GM23338 (cell line): ENCODE data around the gene ADCY7. TPM values are rescaled to one million over a fixed set of nuclear protein-coding genes. Genes with fewer than 3 reads are reported as not detected.

Experiments
- ATAC-seq: fragments of 200-7000 bp; cut with Tn5 transposase; 3 replicates; pipeline ENCODE4 v1.9.1; 2020
- DNase-seq: peaks from one replicate; pipeline ENCODE4 v3.0.0-alpha.2; 2015; ENCODE audit warnings: low spot score
- H2AFZ ChIP-seq: fragments of 200-600 bp; sonication (generic); 2 replicates; pipeline ENCODE4 v1.8.0; 2016; ENCODE audit warnings: antibody characterized with exemption, mild to moderate bottlenecking, moderate library complexity
- H3F3A ChIP-seq: fragments of 200-600 bp; sonication (generic); replicated peaks from 2 replicates; pipeline ENCODE4 v1.8.0; 2017; ENCODE audit warnings: antibody characterized with exemption, mixed run types, low read depth
- H3K27ac ChIP-seq: fragments of 200-600 bp; sonication (generic); 2 replicates; pipeline ENCODE4 v1.6.1; 2016; ENCODE audit warnings: low read depth
- H3K27me3 ChIP-seq: fragments of 200-600 bp; sonication (generic); 2 replicates; pipeline ENCODE4 v1.8.0; 2016; ENCODE audit warnings: mild to moderate bottlenecking, mixed run types, moderate library complexity; ENCODE audit not compliant: insufficient read depth
- H3K36me3 ChIP-seq: fragments of 200-600 bp; sonication (generic); 2 replicates; pipeline ENCODE4 v1.8.0; 2016; ENCODE audit warnings: mild to moderate bottlenecking; ENCODE audit not compliant: insufficient read depth
- H3K4me1 ChIP-seq: fragments of 200-600 bp; sonication (generic); 2 replicates; pipeline ENCODE4 v1.8.0; 2016; ENCODE audit warnings: mild to moderate bottlenecking, moderate library complexity; ENCODE audit not compliant: insufficient read depth
- H3K4me2 ChIP-seq: fragments of 200-600 bp; sonication (generic); 2 replicates; pipeline ENCODE4 v1.7.1; 2017; ENCODE audit warnings: mixed run types
- H3K4me3 ChIP-seq: fragments of 200-600 bp; sonication (generic); 2 replicates; pipeline ENCODE4 v1.6.1; 2016; ENCODE audit warnings: mixed run types
- H3K79me2 ChIP-seq: fragments of 200-600 bp; sonication (generic); replicated peaks from 2 replicates; pipeline ENCODE4 v1.8.0; 2017; ENCODE audit warnings: mild to moderate bottlenecking; ENCODE audit not compliant: insufficient read depth
- H3K9me2 ChIP-seq: fragments of 200-600 bp; sonication (generic); 2 replicates; pipeline ENCODE4 v1.8.0; 2017; ENCODE audit not compliant: insufficient read depth
- H4K20me1 ChIP-seq: fragments of 200-600 bp; sonication (generic); replicated peaks from 2 replicates; pipeline ENCODE4 v1.8.0; 2017; ENCODE audit warnings: mild to moderate bottlenecking; ENCODE audit not compliant: insufficient read depth
- H3K27ac Mint-ChIP-seq: 2 replicates; pipeline ENCODE4 v1.8.0; 2020; ENCODE audit warnings: inconsistent platforms, mild to moderate bottlenecking, moderate library complexity, mixed read lengths
- H3K27me3 Mint-ChIP-seq: 3 replicates; pipeline ENCODE4 v1.8.0; 2022; ENCODE audit warnings: low read depth, mild to moderate bottlenecking, moderate library complexity, mixed read lengths, inconsistent platforms; ENCODE audit not compliant: insufficient read depth, poor library complexity
- H3K36me3 Mint-ChIP-seq: 3 replicates; pipeline ENCODE4 v1.8.0; 2021; ENCODE audit warnings: low read depth, mild to moderate bottlenecking, inconsistent platforms, moderate library complexity, mixed read lengths
- H3K4me1 Mint-ChIP-seq: 3 replicates; pipeline ENCODE4 v1.8.0; 2020; ENCODE audit warnings: mild to moderate bottlenecking, inconsistent platforms, mixed read lengths
- H3K4me3 Mint-ChIP-seq: 3 replicates; pipeline ENCODE4 v1.8.0; 2021; ENCODE audit warnings: moderate library complexity, mild to moderate bottlenecking, inconsistent platforms, mixed read lengths
- H3K9me3 Mint-ChIP-seq: 3 replicates; pipeline ENCODE4 v1.8.0; 2020; ENCODE audit warnings: moderate library complexity, mild to moderate bottlenecking, inconsistent platforms, mixed read lengths
- CREB1 ChIP-seq: fragments of 250-450 bp; sonication (Bioruptor Pico); IDR thresholded peaks from 2 replicates; pipeline ENCODE4 v1.5.0; 2020; ENCODE audit warnings: low read depth, mild to moderate bottlenecking, moderate library complexity
- CTCF ChIP-seq, 2 experiments: fragments of 200-600 bp in 1 of 2; sonication (generic) in 1 of 2; conservative IDR thresholded peaks; 2 replicates each; pipeline versions ENCODE4 v1.5.1 to v1.6.1; 2016 to 2017; ENCODE audit warnings: antibody characterized with exemption in 2 of 2, low read depth in 2 of 2, mild to moderate bottlenecking in 2 of 2, moderate library complexity in 1 of 2
- ETS1 ChIP-seq: IDR thresholded peaks from 2 replicates; pipeline ENCODE4 v1.6.1; 2016; ENCODE audit warnings: antibody characterized with exemption
- EZH2 ChIP-seq: fragments of 200-600 bp; sonication (generic); IDR thresholded peaks from one replicate; pipeline ENCODE4 v1.8.0; 2017; ENCODE audit warnings: antibody characterized with exemption, mild to moderate bottlenecking, low read depth; ENCODE audit not compliant: unreplicated experiment
- EZH2phosphoT487 ChIP-seq: fragments of 200-600 bp; sonication (generic); IDR thresholded peaks from one replicate; pipeline ENCODE4 v1.8.1; 2018; ENCODE audit warnings: antibody characterized with exemption; ENCODE audit not compliant: unreplicated experiment
- JUNB ChIP-seq: IDR thresholded peaks from one replicate; pipeline ENCODE4 v1.6.1; 2016; ENCODE audit warnings: antibody characterized with exemption; ENCODE audit not compliant: unreplicated experiment
- NANOG ChIP-seq: IDR thresholded peaks from 2 replicates; pipeline ENCODE4 v1.6.1; 2016; ENCODE audit warnings: antibody characterized with exemption, borderline replicate concordance
- POLR2AphosphoS5 ChIP-seq: IDR thresholded peaks from 2 replicates; pipeline ENCODE4 v1.6.1; 2016; ENCODE audit warnings: antibody characterized with exemption, low read depth
- REST ChIP-seq: IDR thresholded peaks from one replicate; pipeline ENCODE4 v1.6.1; 2018; ENCODE audit warnings: antibody characterized with exemption; ENCODE audit not compliant: unreplicated experiment
- STAT1 ChIP-seq: IDR thresholded peaks from one replicate; pipeline ENCODE4 v1.6.1; 2016; ENCODE audit warnings: antibody characterized with exemption; ENCODE audit not compliant: unreplicated experiment
- ZNF114 ChIP-seq: fragments of 250-450 bp; sonication (Bioruptor Pico); IDR thresholded peaks from 2 replicates; pipeline ENCODE4 v1.5.0; 2020; ENCODE audit warnings: mild to moderate bottlenecking, moderate library complexity
- ZNF331 ChIP-seq: fragments of 250-450 bp; sonication (Bioruptor Pico); IDR thresholded peaks from 2 replicates; pipeline ENCODE4 v1.5.0; 2020; ENCODE audit warnings: low read depth, mild to moderate bottlenecking, moderate library complexity
- ZNF462 ChIP-seq: fragments of 250-450 bp; sonication (Bioruptor Pico); IDR thresholded peaks from 2 replicates; pipeline ENCODE4 v1.5.0; 2020; ENCODE audit warnings: mild to moderate bottlenecking, moderate library complexity
- polyA plus RNA-seq: library from polyadenylated mRNA; unstranded; fragments of >200 nt; fragmentation: Nextera tagmentation; extraction: Ambion mirVana; gene quantifications from 2 replicates; pipeline ENCODE4 v1.2.1, GENCODE V29; 2016
- total RNA-seq: library from RNA; depleted of rRNA; stranded (reverse); fragments of >200 nt; shearing (Covaris generic); gene quantifications from 2 replicates; pipeline ENCODE4 v1.2.3, GENCODE V29; 2014

ADCY7 gene
- total and polyA plus RNA-seq, 2 experiments from 2014 or later: 2.4 to 10.5 TPM

GRCh38 chr16:50290856-50291255 lies 24.5 kb downstream of the ADCY7 start:
- H3K27me3 ChIP-seq: no peaks in the 10 kb centered on the region
- Mint-ChIP-seq H3K4me3 (no peak overlapping the region), H3K9me3 (peaks cover 4% of the 10 kb centered on the region; the same call in 1 of the 3 replicates), H3K27ac (no peak overlapping the region), H3K27me3 (no peaks in the 10 kb centered on the region), H3K36me3 (no peaks in the 10 kb centered on the region; the same call in 2 of the 3 replicates), H3K4me1 (no peaks in the 10 kb centered on the region)
- H3K27ac ChIP-seq: no peak overlapping the region
- no peaks in the 10 kb centered on the region for H4K20me1 ChIP-seq
- H3K79me2 ChIP-seq: no peaks in the 10 kb centered on the region
- H3K4me1 ChIP-seq: no peaks in the 10 kb centered on the region
- no peak overlapping the region for H2AFZ ChIP-seq
- ATAC-seq (no peak), DNase-seq (no peak)
- H3K9me2 ChIP-seq: no peaks in the 10 kb centered on the region
- H3K4me2 ChIP-seq: no peak overlapping the region
- no peak overlapping the region for H3K4me3 ChIP-seq
- TF ChIP-seq NANOG: no peak
- no peak for TF ChIP-seq JUNB
- TF ChIP-seq CTCF (conservative IDR thresholded peaks at IDR 0.05; ENCODE audit: low read depth in 2 of 2): no peak
- no peak for TF ChIP-seq ETS1
- no peak for TF ChIP-seq POLR2AphosphoS5
- no peak for TF ChIP-seq ZNF331 (CRISPR knock-in tag)
- TF ChIP-seq EZH2: no peak
- no peak for TF ChIP-seq REST
- TF ChIP-seq ZNF462 (CRISPR knock-in tag): no peak
- no peak for TF ChIP-seq STAT1
- TF ChIP-seq ZNF114 (CRISPR knock-in tag): no peak
- no peak for TF ChIP-seq EZH2phosphoT487
- no peak for TF ChIP-seq CREB1 (CRISPR knock-in tag)
- H3K36me3 ChIP-seq: no peaks in the 10 kb centered on the region
- H3F3A ChIP-seq: no peaks in the 10 kb centered on the region
